GM19467 (cell line): ENCODE results near the gene ZNF699.
"Not testable (repeated sequence)": the region's sequence is repeated elsewhere in the genome, so short reads cannot be mapped to it uniquely, and the experiment has no call there.

Experiments used
- ATAC-seq: cut with Tn5 transposase; IDR thresholded peaks from one replicate; pipeline ENCODE4 v1.9.1; 2021; ENCODE audit warnings: mild to moderate bottlenecking, moderate library complexity; ENCODE audit not compliant: unreplicated experiment

Gene ZNF699

DNA sequence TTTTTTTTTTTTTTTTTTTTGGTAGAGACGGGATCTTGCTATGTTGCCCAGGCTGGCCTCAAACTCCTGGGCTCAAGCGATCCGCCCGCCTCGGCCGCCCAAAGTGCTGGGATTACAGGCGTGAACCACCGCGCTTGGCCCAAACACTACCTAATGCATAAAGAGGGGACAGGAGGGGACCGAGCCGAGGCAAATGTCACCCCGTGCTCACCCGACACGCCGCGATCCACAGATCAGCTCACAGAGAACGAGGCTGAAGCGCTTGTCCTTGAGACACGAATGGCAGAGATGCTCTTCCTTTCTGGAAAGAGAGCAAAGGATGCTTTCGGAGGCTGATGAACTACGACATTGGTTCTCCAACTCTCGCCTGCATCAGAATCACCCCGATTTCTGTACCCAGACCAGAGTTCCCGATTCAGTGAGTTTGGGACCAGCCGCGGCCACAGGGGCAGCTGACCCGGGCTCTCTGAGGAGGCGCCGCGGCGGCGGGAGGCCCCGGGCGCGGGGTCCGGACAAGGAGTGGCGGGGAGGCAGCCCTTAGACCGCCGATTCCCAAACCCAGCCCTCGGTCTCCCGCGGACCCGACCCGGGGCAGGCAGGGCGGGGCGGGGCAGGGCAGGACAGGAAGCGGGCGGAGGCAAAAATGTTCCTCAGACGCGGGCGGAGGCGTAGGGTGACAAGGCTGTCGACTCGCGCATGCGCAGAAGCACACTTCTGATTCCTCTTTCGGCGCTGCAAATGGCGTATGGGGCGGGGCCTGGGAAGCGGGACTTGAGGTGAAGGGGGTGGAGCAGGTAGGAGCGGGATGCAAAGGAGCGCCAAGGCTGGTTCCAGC, at the start of gene ZNF699:
Gene ZNF699 (minus strand): TSS at position 700 of the 835 bp plus-strand sequence. CDS start 4,719 bp downstream, outside the sequence.
- ATAC-seq: peak; percentile 87

DNA sequence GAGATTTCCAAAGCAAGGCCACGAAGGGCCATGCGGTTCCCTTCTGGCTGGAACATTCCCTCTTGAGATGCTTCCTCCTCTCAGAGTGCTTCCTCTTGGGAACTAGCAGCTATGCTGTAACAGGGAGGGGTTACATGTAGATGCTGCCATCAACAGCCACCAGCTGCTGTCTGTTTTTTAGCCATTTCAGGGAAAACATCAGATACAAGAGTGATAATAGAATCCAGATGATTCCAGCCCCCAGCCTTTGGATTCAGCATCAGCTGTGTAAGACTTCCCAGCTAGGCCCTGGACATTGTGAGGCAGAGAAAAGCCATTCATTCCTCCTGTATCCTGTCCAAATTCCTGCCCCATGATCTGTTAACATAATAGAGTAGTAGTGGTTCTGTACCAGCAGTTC, 45.0 kb upstream of the ZNF699 start:
- no peak for ATAC-seq

DNA sequence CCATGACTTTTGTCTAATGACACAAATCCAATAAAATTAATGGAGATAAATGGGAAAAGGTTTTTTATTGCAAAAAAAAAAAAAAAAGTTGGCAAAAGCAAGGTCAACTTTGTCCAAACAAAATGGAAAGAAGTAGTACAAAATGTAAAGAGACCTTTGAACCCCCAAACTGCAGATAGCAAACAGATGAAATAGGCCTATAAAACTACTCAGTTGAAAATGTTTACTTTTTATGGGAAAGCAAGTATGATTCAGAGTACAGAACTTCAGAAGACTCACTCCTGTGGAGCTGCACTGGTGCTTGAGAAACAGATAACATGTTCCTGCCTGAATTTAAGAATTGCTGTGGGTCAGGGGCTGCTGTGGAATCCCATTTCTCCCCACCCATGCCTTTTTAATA, 43.4 kb upstream of the ZNF699 start:
- no peak for ATAC-seq

DNA sequence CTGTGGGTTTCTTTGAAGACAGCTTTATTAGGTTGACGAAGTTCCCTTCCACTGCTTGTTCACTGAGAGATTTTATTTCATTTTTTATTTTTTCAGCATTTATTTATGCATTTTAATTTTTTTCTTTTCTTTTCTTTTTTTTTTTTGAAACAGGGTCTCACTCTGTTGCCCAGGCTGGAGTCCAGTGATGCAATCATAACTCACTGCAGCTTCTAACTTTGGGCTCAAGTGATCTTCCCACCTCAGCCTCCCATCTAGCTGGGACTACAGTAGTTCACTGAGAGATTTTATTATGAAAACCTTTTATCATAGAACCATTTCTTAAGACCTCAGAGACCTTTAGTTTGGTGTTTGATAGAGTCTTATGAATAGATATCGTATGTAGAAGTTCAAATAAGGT, 42.9 kb upstream of the ZNF699 start:
- ATAC-seq: no peak

DNA sequence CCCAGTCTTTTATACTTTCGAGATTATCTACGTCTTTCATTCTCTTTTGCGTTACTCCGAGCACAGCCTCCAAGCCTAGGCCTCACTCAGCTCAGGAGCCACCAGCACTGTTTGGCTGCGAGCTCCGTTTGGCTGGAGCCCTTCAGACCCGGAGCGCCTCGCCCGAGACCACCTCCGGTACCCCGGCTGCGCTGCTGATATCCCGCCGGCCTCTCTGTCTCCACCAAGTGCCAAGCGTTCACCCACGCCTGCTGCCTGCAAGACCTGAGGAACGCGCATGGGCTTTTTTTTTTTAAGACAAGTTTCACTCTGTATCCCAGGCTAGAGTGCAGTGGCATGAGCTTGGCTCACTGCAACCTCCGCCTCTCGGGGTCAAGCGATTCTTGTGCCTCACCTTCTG, 39.0 kb upstream of the ZNF699 start:
- ATAC-seq: no peak

DNA sequence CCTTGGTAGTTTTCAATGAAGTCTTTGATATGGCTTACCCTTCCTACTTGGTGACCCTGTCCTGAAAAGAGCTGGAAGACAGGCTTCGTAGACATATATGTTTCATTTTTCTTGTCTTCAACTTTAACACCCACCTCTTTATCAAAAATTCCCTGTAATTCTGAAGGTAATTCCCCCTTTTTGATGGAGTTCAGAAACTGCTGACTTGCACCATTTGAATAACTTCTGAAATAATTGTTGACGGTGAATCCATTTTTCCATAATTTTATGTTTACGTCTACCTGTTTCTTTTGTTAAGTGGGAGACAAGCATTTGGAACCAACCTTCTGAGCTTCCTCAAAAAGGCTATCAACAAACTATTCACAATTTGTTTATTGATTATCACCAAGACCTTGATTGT, 38.6 kb upstream of the ZNF699 start:
- no peak for ATAC-seq

DNA sequence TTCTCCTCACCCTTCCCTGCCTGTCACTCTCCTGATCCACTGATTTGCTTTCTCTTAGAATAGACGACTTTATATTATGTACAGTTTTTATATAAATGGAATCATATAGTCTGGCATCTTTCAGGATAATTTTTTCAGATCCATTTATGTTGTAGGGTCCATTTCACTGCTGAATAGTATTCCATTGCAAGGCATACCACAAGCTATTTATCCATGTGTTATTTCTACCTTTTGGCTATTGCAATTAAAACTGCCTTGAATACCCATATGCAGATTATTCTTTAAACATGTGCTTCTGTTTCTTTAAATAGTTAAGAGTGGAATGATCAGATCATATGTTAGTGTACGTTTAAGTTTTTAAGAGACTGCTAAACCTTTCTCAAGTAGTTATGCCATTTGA, 35.4 kb upstream of the ZNF699 start:
- ATAC-seq: no peak

DNA sequence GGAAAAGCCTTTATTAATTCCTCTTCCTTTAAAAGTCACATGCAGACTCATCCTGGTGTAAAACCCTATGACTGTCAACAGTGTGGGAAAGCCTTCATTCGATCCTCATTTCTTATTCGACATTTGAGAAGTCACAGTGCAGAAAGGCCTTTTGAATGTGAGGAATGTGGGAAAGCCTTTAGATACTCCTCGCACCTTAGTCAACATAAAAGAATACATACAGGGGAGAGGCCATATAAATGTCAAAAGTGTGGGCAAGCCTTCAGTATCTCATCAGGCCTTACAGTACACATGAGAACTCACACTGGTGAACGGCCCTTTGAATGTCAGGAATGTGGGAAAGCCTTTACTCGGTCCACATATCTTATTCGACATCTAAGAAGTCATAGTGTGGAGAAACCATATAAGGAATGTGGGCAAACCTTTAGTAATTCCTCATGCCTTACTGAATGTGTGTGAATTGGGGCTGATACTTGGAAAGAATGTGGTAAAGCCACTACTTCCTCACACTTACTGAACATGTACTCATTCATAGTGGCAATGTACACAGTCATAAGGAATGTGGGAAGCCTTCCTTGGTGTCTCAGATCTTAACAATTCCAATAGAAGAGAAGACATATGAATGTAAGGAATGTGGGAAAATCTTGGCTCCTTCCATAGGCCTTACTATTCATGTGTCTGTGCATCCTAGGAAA, 33.1 kb upstream of the ZNF699 start:
- ATAC-seq: no peak

DNA sequence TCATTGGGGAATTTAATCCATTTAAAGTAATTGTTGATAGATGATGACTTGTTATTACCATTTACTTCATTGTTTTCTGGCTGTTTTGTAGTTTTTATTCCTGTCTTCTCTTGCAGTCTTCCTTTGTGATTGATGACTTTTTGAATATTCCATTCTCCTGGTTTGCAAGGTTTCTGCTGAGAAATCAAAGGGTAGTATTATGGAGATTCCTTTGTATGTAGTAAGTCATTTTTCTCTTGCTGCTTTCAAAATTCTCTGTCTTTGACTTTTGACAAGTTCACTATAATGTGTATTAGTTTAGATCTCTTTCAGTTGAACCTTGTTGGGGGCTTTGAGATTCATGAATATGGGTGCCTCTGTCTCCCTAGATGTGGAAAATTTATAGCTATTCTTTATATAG, 20.4 kb upstream of the ZNF699 start:
- ATAC-seq: no peak

DNA sequence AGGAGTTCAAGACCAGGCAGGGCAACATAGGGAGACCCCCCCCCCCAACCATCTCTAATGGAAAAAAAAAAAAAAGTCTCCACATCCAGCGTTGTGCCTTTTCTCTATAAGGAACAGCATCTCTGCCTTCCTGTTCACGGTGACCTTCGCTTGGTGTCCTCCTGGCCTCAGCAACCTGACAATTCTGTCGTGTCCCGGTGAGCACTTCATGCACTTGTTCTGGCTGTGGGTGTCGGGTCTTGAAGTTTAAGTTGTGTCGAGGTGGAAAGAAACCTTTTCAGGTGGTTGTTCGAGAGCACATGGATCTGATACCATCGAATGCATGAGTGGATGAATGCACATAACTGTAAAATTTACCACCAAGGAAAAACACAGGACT, 14.9 kb upstream of the ZNF699 start:
- ATAC-seq: no peak

DNA sequence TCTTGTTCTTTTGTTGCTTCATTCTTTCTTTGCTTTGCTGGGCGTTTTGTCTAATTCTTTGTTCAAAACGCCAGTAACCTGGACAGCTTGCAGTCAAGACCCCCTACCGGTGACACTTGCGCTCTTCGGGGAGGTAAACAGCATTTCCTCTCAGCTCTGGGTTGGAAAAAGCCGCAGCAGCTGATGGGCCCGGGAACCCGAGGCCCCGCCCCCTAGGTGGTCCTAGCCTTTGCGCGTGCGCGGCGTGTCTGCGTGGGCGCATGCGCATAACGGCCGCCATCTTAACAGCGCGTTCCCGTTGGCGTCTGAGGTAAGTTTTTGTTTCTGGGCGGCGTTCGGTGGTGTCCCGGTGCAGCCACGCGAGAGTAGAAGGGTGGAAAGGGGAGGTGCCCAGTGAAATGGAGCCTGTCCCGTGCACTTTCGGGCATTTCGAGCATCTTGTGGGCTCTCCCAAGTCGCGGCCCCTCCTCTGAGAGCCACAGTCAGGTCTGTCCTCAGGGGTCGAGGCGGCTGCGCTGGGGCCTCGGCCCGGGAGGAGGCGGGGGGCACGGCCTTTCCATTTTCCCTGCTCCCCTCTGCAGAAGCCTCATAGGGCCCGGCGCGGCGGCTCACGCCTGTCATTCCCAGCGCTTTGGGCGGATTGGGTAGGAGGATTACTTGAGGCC, 14.4 kb upstream of the ZNF699 start, which contains the start of gene ZNF559:
Gene ZNF559 (plus strand): TSS at position 261 of the 665 bp plus-strand sequence. CDS start 14,371 bp downstream, outside the sequence.
- ATAC-seq: peak; percentile 92

DNA sequence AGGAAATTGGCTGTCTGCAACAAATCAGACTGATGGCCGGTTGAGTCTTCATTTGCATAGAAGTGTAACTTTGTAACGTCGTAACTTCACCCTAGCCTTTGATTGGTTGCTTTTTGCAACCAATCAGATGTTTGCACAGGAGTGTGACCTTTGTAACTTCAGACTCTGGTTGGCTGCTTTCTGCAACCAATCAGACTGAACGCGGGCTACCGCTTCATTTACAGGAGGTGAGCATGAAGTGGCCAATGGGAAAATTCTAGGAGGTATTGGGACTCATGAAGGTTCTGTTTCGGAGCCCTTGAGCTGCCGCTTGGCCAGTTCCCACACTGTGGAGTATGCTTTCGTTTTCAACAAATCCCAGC, 13.9 kb upstream of the ZNF699 start:
- ATAC-seq: peak; percentile 32

DNA sequence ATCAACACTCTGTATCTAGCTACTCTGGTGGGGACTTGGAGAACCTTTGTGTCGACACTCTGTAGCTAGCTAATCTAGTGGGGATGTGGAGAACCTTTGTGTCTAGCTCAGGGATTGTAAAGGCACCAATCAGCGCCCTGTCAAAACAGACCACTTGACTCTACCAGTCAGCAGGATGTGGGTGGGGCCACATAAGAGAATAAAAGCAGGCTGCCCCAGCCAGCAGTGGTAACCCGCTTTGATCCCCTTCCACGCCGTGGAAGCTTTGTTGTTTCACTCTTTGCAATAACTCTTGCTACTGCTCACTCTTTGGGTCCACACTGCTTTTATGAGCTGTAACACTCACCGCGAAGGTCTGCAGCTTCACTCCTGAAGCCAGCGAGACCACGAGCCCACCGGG, 12.6 kb upstream of the ZNF699 start:
- ATAC-seq: not testable (repeated sequence)

DNA sequence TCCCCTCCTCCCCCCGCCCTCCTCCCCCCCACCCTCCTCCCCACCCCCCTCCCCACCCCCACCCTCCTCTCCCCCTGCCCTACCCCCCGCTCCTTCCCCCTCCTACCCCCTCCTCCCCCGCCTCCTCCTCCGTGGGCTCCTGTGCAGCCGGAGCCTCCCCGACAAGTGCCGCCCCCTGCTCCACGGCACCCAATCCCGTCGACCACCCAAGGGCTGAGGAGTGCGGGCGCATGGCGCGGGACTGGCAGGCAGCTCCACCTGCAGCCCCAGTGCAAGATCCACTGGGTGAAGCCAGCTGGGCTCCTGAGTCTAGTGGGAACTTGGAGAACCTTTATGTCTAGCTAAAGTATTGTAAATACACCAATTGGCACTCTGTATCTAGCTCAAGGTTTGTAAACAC, 12.1 kb upstream of the ZNF699 start:
- not testable (repeated sequence) for ATAC-seq

DNA sequence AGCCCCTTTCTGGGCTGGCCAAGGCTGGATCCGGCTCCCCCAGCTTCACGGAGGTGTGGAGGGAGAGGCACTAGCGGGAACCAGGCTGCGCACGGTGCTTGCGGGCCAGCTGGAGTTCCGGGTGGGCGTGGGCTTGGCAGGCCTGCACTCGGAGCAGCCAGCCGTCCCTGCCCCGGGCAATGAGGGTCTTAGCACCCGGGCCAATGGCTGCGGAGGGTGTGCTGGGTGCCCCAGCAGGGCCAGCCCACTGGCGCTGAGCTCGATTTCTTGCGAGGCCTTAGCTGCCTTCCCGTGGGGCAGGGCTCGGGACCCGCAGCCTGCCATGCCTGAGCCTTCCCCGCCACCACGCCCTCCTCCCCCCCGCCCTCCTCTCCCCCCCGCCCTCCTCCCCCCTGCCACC, 11.7 kb upstream of the ZNF699 start:
- no peak for ATAC-seq

DNA sequence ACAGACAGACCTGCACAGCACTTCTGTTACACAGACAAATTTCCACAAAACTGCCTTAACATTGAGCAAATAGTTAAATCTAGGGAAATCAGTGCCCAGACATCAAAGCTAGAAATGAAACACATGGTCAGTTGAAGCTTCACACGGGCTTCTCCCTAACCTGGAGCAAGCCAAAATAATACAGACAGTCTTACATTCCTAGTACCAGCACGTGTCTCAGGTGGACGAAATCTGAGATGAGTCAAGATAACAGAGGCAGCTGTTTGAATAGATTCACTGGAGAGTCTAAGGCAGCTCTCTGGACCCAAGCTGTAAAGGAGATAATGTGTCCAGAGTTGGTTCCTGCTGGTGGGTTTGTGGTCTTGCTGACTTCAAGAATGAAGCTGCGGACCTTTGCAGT, 4.1 kb upstream of the ZNF699 start:
- ATAC-seq: no peak

DNA sequence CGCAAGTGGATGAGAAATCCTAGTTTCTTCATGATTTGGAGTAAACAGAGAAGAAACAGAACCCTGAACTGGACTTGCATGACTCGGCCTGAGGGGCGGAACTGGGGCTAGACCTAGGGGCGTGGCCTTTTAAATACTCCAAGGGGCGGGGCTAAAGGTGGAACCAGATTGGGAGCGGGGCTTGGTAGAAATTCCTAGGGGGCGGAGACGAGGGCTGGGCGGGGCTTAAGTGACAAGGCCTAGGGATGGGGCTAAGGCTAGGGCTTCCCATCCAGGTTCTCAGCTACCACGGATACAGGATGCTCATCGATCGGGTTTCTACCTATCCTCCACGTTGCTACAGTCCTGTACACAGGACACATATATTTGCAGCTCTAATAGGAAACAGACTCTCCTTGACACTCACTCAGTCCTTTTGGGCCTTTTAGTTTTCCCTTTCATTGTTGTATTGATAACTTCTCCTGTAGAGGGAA, 372 bp upstream of the ZNF699 start:
- ATAC-seq: peak; percentile 50

DNA sequence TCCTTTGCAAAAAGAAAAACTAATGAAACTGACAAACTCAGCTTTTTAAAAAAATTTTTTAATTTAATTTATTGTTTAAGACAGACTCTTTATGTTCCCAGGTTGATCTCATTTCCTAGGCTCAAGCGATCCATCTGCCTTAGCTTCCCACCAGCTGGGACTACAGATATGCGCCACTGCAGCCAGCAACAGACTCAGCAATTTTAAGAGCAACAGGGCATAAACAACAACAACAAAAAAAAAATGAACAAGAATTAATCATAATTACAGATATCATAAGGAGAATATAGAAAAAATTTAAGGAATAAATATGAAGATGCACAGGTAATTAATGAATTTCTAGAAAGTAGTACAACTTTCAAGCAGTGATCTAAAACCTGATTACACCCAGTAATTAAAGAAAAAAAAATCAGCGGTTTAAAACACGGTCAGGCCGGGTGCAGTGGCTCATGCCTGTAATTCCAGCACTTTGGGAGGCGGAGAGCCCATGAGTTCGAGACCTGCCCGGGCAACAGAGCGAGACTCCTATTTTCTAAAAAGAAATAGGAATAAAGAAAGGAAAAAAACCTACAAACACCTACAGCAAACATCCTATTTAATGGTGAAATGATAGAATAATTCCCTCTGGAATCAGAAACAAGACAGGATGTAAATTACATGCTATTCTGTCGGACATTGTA, 1.4 kb downstream of the ZNF699 start:
- ATAC-seq: no peak

DNA sequence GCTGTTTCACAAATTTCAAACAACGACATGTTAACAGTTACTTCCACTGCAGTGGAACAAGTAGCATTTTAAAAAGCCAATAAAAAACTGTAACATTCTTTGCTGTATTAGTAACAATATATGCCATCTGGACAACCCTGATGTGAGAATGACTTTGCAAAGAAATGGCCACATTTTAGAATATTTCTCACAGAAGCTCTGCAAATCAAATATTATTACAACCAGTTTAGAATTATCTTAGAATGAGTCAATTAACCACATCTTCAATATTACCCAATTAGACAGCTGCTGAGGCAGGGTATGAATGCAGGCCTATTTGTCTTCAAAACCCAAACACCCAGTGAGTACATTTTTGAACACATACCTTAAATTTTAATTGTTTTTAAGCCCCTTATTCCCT, 3.2 kb downstream of the ZNF699 start:
- no peak for ATAC-seq

DNA sequence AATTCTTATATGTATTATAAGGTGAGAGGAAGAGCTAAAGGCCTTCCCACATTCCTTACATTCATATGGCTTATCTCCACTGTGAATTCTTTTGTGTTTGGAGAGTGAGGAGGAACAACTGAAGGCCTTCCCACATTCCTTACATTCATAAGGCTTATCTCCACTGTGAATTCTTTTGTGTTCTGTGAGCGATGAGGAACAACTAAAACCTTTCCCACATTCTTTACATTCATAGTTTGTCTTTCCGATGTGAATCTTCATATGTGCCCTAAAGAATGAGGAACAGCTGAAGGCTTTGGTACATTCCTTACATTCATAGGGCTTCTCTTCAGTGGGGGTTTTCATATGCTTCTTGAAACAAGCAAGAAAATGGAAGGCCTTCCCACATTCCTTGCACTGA, 13.3 kb downstream of the ZNF699 start:
- no peak for ATAC-seq

DNA sequence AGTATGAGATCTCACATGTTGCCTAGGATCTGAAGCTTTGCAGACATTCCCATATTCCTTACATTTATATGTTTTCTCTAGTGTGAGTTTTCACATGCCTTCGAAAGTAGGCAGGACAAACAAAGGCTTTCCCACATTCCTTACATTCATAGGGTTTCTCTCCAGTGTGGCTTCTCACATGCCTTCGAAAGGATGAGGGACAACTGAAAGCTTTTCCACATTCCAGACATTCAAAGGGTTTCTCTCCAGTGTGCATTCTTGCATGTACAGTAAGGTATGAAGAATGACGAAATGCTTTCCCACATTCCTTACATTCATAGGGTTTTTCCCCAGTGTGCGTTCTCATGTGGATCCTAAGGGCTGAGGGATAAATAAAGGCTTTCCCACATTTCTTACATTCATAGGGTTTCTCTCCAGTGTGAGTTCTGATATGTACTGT, 14.2 kb downstream of the ZNF699 start:
- no peak for ATAC-seq
